GM18508 (cell line): Measurements from ENCODE around the gene HSPA1A.
"Not testable (repeated sequence)": the region's sequence is repeated elsewhere in the genome, so short reads cannot be mapped to it uniquely, and the experiment has no call there.

Experiments
- ATAC-seq: cut with Tn5 transposase; IDR thresholded peaks from one replicate; pipeline ENCODE4 v1.9.1; 2021; ENCODE audit warnings: moderate number of reproducible peaks; ENCODE audit not compliant: insufficient read depth, unreplicated experiment

Gene HSPA1A

GRCh38 chr6:31861150-31861549 is 45.8 kb downstream of the HSPA1A start:
- ATAC-seq: no peak

- no peak for ATAC-seq
These were observed 46.6 kb downstream of the HSPA1A start for GRCh38 chr6:31861919-31862343.

GRCh38 chr6:31862344-31863235 is 47.2 kb downstream of the HSPA1A start, which contains the start of gene NEU1:
Gene NEU1 (minus strand): TSS chr6:31862821. CDS start chr6:31862776, 45 bp downstream.
- ATAC-seq: peak; percentile 85

- ATAC-seq: not testable (repeated sequence)
These were observed 48.8 kb downstream of the HSPA1A start for GRCh38 chr6:31864123-31864562.

DNA sequence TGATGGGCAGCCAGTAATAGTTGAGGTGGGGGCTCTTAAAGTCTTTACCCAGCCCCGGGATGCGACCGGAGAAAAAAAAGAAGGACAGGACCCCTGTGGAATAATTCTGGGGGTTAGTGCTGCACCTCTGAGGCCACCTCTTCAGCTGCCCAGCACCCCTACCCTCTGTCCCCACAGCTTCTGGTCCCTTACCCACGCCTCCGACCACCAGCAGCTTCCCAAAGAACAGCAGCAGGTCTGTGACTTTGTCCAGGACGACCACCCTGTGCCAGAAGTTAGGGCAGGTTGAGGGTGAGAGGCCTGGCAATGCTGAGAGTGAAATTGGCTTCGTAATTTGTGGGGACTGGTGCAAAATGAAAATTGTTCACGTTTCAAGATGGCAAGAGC is 49.5 kb downstream of the HSPA1A start:
- ATAC-seq: no peak

DNA sequence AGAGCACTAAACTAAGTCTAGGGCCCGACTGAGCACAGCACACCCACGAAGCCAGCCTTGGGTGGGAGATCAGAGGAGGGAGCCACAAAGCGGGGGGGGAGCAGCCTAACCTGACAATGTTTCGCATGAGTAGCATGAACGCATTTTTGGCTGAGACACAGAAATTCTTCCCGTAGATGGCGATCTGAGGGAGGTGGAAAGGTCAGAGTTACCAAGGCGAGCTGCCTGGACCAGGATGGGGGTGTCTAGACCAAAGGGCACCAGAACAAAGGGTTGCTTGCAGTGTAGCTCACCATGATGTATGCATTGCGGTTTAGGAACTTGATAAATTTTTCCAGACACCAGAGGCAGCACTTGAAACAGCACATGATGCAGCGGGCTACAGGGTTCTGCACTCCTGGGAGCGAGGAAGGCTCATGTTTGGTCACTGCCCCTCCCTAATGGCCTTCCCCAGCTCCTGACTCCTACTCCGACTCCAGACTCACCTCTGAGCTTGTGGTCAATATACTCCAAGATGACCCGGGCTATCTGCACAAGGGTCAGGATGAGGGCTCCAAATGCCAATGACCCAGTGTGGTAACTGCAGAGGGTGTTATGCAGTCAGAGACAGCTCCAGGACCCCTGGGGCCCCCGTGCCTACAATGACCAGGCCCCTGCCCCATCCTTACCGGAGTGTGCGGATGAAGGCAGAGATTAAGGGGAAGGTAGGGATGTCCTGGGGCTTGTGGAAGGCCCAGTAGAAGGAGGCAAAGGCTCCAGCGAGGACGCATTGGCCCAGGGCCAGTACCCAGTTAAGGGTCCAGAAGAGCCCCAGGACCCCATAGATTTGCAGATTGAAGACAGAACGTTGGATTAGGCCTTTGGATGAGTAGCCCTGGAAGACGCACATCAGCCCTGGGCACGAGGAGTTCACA is 50.1 kb downstream of the HSPA1A start:
- ATAC-seq: no peak
